ENCODE data around the gene TASL.
A peak's percentile ranks its signal among the peaks of the same experiment; 100 is the strongest.
"Not testable (repeated sequence)": the region's sequence is repeated elsewhere in the genome, so short reads cannot be mapped to it uniquely, and the experiment has no call there.

TASL gene

DNA sequence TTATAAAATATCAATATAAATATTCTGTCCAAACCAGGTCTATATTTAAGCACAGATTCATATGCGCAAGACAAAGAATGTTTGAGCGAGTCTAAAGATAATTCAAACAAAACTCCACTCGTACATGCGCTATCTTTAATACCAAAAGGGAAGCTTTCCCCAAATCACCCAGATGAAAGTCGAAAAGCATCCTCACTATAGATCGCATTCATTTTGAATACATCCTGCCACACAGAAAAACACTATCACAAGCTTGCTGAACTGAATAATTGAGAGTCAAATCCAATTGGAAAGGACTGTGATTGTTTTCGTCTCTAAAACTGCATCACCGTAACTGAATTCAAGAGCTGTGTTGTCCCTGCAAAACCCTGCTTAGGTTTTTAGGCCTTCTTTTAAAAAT, 685 bp downstream of the TASL start:
- DNase-seq (ENCODE audit: low spot score) = no peak

DNA sequence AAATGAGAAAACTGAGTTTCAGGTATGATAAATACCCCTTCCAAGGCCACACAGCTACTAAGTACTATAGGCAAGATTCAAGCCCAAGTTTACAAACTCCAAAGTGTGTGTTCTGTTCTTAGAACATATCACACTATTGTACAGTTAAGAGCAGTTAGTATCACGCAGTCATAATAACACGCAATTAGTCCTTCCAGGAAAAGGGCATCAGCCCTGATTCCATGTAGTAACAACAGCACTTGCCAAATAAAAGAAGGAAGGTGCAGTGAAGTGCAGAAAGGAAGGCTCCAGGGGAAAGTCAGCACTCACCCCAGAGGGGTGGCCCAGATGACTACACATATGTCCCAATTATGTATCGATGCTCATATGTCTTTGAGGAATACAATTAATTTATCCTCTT, 4.4 kb downstream of the TASL start:
- no peak for DNase-seq (ENCODE audit: low spot score)

DNA sequence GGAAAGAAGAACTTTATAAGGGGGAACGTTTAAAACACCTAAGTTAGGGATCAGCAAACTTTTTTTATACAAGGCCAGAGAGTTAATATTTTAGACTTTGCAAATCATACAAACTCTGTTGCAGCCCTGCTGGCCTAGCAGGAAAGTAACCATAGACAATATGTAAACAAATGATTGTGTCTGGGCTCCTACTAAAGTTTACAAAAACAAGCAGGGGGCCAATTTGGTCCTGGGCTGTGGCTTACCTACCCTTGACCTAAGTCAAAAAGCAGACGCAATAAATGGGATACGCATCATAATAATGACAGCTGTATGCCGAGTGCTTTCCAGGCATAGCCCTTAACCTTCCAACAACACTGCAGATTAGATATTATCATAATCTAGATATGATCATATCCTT, 4.9 kb downstream of the TASL start:
- no peak for DNase-seq (ENCODE audit: low spot score)

DNA sequence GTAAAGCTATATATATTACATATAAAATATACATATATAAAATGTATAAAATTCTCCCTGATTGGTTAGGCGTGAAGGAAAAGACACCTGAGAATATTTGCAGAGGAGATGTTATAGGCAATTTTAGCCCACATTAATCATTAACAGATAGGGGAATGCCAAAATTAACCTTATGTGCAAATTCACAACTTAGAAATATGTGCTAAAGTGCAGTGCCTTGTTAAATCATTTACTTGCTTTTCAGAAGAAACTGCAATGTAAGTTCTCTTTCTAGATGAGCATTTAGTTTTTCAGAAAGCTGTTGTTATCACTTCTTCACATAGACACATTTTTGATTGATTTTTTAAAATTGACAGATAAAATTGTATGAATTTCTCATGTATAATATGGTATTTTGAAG, 5.6 kb downstream of the TASL start:
- no peak for DNase-seq (ENCODE audit: low spot score)

DNA sequence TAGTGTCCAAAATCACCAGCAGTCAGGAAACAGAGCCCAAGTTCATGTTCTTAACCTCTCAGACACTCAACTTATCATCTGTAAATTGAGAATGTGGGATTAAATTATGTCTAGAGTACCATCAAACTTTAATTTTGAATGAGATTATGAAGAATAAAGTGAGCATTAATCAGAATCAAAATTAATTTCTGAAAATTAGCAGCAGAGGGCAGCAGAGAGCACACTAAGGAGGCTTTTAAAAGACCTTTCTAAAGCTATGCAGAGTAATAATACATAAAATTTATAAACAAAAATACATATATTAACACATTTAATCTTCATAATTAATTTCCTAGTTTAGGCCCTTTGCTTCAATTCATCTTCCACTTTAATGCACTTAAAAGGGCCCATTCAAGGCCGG, 7.1 kb downstream of the TASL start:
- peak; percentile 9 for DNase-seq (ENCODE audit: low spot score)

DNA sequence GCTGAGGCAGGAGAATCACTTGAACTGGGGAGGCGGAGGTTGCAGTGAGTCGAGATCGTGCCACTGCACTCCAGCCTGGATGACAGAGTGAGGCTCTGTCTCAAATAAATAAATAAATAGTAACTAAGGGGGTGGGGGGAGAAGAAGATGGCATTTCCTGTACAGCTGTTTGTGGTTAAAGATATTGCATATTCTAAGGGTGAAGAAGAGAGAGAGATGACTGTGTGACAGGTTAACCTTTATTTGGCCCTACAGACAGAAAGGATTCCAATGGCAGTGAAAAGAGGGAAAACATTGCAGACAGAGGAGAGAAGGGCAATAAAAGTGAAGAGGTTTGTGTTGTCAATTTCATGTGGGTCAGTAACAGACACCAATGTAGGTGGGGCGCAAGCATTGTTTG, 9.4 kb downstream of the TASL start:
- no peak for DNase-seq (ENCODE audit: low spot score)

DNA sequence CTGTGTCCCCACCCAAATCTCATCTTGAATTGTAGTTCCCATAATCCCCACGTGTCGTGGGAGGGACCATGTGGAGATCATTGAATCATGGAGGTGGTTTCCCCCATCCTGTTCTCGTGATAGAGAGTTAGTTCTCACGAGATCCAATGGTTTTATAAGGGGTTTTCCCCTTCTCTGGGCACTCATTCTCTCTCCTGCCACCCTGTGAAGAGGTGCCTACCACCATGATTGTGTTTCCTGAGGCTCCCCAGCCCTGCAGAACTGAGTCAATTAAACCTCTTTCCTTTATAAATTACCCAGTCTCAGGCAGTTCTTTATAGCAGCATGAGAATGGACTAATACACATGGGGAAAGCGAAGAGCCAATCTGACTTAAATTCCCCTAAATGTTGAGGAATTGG, 14.5 kb downstream of the TASL start:
- not testable (repeated sequence) for DNase-seq (ENCODE audit: low spot score)

DNA sequence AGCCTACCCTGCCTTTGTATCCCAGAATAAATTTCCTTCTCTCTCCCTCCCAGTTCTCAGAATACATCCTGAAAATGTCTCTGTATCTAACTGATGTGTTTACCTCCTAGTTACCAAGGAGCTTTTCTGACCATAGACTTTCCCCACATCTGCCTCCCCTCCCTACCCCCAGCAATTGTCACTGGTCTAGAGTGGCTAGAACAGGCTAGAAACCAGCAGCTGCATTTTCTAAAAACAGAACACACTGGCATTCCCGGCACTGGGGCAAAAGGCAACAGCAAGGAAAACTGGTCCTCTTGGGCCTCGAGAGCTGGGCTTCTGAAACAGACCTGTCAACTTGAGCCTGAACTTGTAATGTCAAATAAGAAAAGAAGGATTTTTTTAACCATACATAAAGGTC, 16.4 kb downstream of the TASL start:
- DNase-seq (ENCODE audit: low spot score) = no peak

DNA sequence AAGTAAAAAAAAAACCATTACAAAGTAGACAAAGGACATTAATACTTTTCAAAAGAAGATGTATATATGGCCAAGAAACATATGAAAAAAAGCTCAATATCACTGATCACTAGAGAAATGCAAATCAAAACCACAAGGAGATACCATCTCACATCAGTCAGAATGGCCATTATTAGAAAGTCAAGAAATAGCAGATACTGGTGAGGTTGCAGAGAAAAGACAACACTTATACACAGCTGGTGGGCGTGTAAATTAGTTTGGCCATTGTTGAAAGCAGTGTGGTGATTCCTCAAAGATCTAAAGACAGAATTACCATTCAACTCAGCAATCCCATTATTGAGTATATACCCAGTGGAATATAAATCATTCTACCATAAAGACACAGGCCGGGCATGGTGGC, 39.3 kb downstream of the TASL start:
- DNase-seq (ENCODE audit: low spot score) = no peak

DNA sequence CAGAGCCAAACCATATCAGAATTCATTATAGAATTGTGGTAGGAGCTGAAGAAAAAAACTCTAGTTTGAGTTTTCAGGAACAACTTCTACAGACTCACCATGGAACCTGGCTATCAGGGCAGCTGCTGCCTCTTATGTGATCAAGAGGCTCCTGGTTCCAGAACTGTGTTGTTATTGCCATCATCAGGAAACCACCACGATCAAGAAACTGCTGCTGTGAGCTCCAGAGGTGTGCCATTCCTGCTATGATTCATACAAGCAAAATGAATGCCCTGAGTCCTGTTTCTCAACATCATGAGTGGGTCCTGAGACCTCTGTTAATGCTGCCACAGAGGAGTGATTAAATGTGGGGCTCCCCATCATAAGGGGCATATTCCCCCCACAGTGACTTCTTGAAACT, 43.7 kb downstream of the TASL start:
- no peak for DNase-seq (ENCODE audit: low spot score)

DNA sequence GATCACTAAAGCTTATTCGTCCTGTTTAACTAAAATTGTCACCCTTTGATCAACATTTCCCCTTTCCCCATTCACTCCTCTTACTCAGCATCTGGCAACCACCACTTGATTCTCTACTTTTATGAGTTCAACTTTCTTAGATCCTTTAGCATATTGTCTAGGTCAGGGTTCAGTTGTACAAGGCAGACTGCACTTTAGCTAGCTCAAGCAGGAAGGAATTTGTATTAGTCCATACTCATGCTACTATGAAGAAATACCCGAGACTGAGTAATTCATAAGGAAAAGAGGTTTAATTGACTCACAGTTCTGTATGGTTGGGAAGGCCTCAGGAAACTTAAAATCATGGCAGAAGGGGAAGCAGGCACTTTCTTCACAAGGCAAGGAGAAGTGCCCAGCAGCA, 44.3 kb downstream of the TASL start:
- no peak for DNase-seq (ENCODE audit: low spot score)

DNA sequence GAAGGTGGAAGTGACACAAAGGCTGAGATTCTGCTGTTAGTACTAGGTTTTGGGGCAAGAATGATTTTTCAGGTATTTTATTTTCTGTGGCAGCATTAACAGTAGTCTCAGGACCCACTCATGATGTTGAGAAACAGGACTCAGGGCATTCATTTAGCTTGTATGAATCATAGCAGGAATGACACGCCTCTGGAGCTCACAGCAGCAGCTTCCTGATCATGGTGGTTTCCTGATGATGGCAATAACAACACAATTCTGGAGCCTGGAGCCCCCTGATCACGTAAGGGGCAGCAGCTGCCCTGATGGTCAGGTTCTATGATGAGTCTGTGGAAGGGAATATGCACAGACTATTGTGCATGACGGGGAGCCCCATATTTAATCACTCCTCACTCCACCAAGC, 47.0 kb downstream of the TASL start:
- no peak for DNase-seq (ENCODE audit: low spot score)

DNA sequence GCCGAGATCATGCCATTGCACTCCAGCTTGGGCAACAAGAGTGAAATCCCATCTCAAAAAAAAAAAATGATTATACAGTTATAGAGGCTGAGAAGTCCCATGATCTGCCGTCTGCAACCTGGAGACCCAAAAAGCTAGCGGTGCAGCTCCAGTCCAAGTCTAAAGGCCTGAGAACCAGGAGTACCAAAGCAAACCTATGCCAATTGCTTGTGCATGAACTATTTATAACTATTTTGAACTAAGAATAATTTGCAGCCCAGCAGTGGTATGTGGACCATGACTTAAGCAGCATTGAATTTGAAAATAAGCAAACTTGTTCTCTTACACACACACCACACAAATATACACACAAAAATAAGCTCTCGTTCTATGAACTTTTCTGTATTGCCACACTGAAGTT, 51.8 kb downstream of the TASL start:
- no peak for DNase-seq (ENCODE audit: low spot score)

DNA sequence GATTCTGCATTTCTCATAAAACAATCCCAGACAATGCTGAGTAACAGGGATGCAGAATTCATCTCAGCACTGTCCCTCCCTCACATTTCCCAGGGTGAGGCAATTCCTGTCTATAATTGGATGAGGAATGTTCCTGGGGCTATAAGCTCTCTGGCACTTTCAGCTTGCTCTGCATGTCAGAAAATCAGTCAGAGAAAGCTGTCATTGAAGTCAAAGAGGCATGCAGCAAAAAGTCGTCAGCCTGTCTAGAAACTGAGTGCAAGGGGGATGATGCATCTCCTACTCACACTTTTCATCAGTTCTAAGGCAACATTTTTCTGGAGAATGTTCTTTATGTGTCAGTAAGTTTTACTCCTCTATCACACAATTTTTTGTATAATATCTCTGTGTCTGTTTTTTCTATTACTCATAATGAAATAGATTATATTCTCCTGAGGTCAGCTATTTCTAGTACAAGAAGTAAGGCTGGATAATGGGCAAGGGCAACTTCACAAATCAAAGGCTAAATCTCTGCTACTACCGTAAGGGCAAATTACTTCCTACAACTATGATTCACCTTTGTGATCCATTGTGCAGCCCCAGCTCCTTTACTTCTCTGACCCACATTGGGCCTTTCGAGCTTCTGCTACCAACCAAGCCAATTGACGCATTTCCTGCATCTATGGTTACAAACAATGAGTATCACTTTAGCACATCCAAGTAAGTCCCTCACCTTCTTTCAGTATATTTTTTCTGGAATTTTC, 56.0 kb downstream of the TASL start:
- no peak for DNase-seq (ENCODE audit: low spot score)

DNA sequence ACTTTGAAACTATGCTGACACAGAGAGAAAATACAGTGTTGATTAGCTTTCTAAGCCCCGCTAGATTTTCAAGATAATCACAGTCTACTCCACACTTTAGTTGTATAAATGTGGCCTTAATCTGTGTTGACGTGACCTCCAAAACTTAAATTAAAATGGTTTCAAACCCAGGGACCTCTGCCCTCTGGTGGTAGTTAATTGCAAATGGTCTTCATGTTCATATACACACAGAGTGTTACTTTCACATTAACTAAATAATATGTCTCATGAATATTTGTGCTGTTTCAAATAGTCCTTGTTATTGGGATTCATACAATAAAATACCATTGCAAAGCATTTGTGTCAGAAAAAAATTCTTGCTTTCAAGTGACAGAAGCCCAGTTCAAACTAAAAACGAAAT, 64.3 kb downstream of the TASL start:
- DNase-seq (ENCODE audit: low spot score) = no peak

Measured in D341Med (cell line).